ENCODE data around the gene KIAA1549.

Gene KIAA1549

GRCh38 chr7:138822867-138823535 lies 158.2 kb downstream of the KIAA1549 start:
- no peak overlapping the region for H3K27ac ChIP-seq (ENCODE audit: extremely low read depth, low read depth, low read length)
- no peak overlapping the region for H3K4me3 ChIP-seq (ENCODE audit: low read depth, low read length)
- ChIA-PET POLR2A (no interaction called here), CTCF (interaction anchor here (0.7 kb wide), 1 partner anchor 909 kb away, joined by 3 read pairs; no protein-coding TSS in a partner anchor)
- H3K9me3 ChIP-seq (ENCODE audit: control insufficient read depth, insufficient read depth, low read depth, low read length) = no peaks in the 10 kb centered on the region
- H3K36me3 ChIP-seq (ENCODE audit: control insufficient read depth in 2 of 2, insufficient read depth in 1 of 2, low read length in 2 of 2) = no peaks in the 10 kb centered on the region
- H3K4me1 ChIP-seq (ENCODE audit: control insufficient read depth, insufficient read depth, low read length) = no peaks in the 10 kb centered on the region
- TF ChIP-seq ZNF654 (tag by site-specific recombination; IDR thresholded peaks at IDR 0.05; ENCODE audit: low read depth) = peak; percentile 28; the same call in 1 of the 2 replicates
- TF ChIP-seq ZBTB8A (tag by site-specific recombination; IDR thresholded peaks at IDR 0.05) = peak; percentile 51; the same call in 1 of the 2 replicates
- TF ChIP-seq, protein P1, sequence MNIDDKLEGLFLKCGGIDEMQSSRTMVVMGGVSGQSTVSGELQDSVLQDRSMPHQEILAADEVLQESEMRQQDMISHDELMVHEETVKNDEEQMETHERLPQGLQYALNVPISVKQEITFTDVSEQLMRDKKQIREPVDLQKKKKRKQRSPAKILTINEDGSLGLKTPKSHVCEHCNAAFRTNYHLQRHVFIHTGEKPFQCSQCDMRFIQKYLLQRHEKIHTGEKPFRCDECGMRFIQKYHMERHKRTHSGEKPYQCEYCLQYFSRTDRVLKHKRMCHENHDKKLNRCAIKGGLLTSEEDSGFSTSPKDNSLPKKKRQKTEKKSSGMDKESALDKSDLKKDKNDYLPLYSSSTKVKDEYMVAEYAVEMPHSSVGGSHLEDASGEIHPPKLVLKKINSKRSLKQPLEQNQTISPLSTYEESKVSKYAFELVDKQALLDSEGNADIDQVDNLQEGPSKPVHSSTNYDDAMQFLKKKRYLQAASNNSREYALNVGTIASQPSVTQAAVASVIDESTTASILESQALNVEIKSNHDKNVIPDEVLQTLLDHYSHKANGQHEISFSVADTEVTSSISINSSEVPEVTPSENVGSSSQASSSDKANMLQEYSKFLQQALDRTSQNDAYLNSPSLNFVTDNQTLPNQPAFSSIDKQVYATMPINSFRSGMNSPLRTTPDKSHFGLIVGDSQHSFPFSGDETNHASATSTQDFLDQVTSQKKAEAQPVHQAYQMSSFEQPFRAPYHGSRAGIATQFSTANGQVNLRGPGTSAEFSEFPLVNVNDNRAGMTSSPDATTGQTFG (tag by site-specific recombination; IDR thresholded peaks at IDR 0.05; ENCODE audit: borderline replicate concordance) = no peak
- no peak for TF ChIP-seq ZFP69B (tag by site-specific recombination; IDR thresholded peaks at IDR 0.05)
- TF ChIP-seq ZNF629 (tag by site-specific recombination; IDR thresholded peaks at IDR 0.05) = peak; percentile 14; the same call in 1 of the 2 replicates
- peak; percentile 92 for TF ChIP-seq ZNF426 (tag by site-specific recombination; IDR thresholded peaks at IDR 0.05)
- TF ChIP-seq YY2 (tag by site-specific recombination; IDR thresholded peaks at IDR 0.05) = no peak
- no peak for TF ChIP-seq PRDM4 (tag by site-specific recombination; IDR thresholded peaks at IDR 0.05)
- no peak for TF ChIP-seq ZNF10 (tag by site-specific recombination; IDR thresholded peaks at IDR 0.05)
- TF ChIP-seq, protein P2, sequence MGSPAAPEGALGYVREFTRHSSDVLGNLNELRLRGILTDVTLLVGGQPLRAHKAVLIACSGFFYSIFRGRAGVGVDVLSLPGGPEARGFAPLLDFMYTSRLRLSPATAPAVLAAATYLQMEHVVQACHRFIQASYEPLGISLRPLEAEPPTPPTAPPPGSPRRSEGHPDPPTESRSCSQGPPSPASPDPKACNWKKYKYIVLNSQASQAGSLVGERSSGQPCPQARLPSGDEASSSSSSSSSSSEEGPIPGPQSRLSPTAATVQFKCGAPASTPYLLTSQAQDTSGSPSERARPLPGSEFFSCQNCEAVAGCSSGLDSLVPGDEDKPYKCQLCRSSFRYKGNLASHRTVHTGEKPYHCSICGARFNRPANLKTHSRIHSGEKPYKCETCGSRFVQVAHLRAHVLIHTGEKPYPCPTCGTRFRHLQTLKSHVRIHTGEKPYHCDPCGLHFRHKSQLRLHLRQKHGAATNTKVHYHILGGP (tag by site-specific recombination; IDR thresholded peaks at IDR 0.05) = no peak
- TF ChIP-seq ZNF140 (tag by site-specific recombination; IDR thresholded peaks at IDR 0.05) = peak; percentile 39; the same call in 1 of the 2 replicates
- peak; percentile 92 for TF ChIP-seq ZNF394 (tag by site-specific recombination; IDR thresholded peaks at IDR 0.05; ENCODE audit: borderline replicate concordance)
- peak; percentile 12; the same call in 1 of the 2 replicates for TF ChIP-seq ZNF664 (tag by site-specific recombination; IDR thresholded peaks at IDR 0.05)
- TF ChIP-seq, protein P3, sequence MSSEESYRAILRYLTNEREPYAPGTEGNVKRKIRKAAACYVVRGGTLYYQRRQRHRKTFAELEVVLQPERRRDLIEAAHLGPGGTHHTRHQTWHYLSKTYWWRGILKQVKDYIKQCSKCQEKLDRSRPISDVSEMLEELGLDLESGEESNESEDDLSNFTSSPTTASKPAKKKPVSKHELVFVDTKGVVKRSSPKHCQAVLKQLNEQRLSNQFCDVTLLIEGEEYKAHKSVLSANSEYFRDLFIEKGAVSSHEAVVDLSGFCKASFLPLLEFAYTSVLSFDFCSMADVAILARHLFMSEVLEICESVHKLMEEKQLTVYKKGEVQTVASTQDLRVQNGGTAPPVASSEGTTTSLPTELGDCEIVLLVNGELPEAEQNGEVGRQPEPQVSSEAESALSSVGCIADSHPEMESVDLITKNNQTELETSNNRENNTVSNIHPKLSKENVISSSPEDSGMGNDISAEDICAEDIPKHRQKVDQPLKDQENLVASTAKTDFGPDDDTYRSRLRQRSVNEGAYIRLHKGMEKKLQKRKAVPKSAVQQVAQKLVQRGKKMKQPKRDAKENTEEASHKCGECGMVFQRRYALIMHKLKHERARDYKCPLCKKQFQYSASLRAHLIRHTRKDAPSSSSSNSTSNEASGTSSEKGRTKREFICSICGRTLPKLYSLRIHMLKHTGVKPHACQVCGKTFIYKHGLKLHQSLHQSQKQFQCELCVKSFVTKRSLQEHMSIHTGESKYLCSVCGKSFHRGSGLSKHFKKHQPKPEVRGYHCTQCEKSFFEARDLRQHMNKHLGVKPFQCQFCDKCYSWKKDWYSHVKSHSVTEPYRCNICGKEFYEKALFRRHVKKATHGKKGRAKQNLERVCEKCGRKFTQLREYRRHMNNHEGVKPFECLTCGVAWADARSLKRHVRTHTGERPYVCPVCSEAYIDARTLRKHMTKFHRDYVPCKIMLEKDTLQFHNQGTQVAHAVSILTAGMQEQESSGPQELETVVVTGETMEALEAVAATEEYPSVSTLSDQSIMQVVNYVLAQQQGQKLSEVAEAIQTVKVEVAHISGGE (tag by site-specific recombination; conservative IDR thresholded peaks at IDR 0.05; ENCODE audit: low read depth) = peak; percentile 70
- no peak for TF ChIP-seq ZNF354C (tag by site-specific recombination; IDR thresholded peaks at IDR 0.05; ENCODE audit: borderline replicate concordance, low read depth)
- no peak for TF ChIP-seq MZF1 (tag by site-specific recombination; IDR thresholded peaks at IDR 0.05; ENCODE audit: borderline replicate concordance)
- TF ChIP-seq ZNF366 (tag by site-specific recombination; conservative IDR thresholded peaks at IDR 0.05) = no peak
- no peak for TF ChIP-seq SP2 (tag by site-specific recombination; IDR thresholded peaks at IDR 0.05)
- peak; percentile 50; the same call in 1 of the 2 replicates for TF ChIP-seq ZNF560 (tag by site-specific recombination; IDR thresholded peaks at IDR 0.05; ENCODE audit: borderline replicate concordance)
- TF ChIP-seq ZXDB (tag by site-specific recombination; IDR thresholded peaks at IDR 0.05) = peak; percentile 48; the same call in 1 of the 2 replicates
- TF ChIP-seq ZNF292 (tag by site-specific recombination; IDR thresholded peaks at IDR 0.05; ENCODE audit: borderline replicate concordance, low read depth) = no peak
- TF ChIP-seq, protein P4, sequence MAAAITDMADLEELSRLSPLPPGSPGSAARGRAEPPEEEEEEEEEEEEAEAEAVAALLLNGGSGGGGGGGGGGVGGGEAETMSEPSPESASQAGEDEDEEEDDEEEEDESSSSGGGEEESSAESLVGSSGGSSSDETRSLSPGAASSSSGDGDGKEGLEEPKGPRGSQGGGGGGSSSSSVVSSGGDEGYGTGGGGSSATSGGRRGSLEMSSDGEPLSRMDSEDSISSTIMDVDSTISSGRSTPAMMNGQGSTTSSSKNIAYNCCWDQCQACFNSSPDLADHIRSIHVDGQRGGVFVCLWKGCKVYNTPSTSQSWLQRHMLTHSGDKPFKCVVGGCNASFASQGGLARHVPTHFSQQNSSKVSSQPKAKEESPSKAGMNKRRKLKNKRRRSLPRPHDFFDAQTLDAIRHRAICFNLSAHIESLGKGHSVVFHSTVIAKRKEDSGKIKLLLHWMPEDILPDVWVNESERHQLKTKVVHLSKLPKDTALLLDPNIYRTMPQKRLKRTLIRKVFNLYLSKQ (tag by site-specific recombination; IDR thresholded peaks at IDR 0.05; ENCODE audit: borderline replicate concordance) = 0 out of 2 replicates have a peak, but pooled peaks have one; percentile 15
- 0 out of 2 replicates have a peak, but pooled peaks have one; percentile 28 for TF ChIP-seq ZNF19 (tag by site-specific recombination; IDR thresholded peaks at IDR 0.05; ENCODE audit: low read depth)
- TF ChIP-seq ZNF433 (tag by site-specific recombination; IDR thresholded peaks at IDR 0.05; ENCODE audit: low read depth) = 0 out of 2 replicates have a peak, but pooled peaks have one; percentile 45
- peak; percentile 44; the same call in 1 of the 2 replicates for TF ChIP-seq ZFP37 (tag by site-specific recombination; IDR thresholded peaks at IDR 0.05)
